IPS DF 6.9 (cell line): ENCODE results near the gene KRT17.

ENCODE experiments used
- DNase-seq: peaks from one replicate; pipeline ENCODE4 v3.0.0-alpha.2; 2013; ENCODE audit warnings: low read depth, low spot score
- H3K27ac ChIP-seq: one replicate; pipeline ENCODE4 v1.5.1; 2013; ENCODE audit warnings: low read length, control low read depth
- H3K27me3 ChIP-seq: 2 replicates; pipeline ENCODE4 v1.6.1; 2013; ENCODE audit warnings: mild to moderate bottlenecking, low read length; ENCODE audit not compliant: control insufficient read depth, insufficient read depth
- H3K36me3 ChIP-seq: 2 replicates; pipeline ENCODE4 v1.6.1; 2013; ENCODE audit warnings: low read length; ENCODE audit not compliant: control insufficient read depth, insufficient read depth
- H3K4me1 ChIP-seq: 2 replicates; pipeline ENCODE4 v1.6.1; 2013; ENCODE audit warnings: low read length; ENCODE audit not compliant: control insufficient read depth, insufficient read depth
- H3K4me3 ChIP-seq: 2 replicates; pipeline ENCODE4 v1.5.1; 2013; ENCODE audit warnings: mild to moderate bottlenecking, low read length
- H3K9me3 ChIP-seq: 2 replicates; pipeline ENCODE4 v1.6.1; 2013; ENCODE audit warnings: low read length, inconsistent platforms; ENCODE audit not compliant: control insufficient read depth, insufficient read depth
- WGBS: extraction: QIAGEN DNeasy Blood & Tissue Kit; methylation state at CpG from one replicate; pipeline ENCODE4 v1.1.7; 2013; ENCODE audit warnings: mixed read lengths, missing lambda C conversion rate; ENCODE audit not compliant: insufficient read length, insufficient coverage; 5-methylcytosine and 5-hydroxymethylcytosine counted together

Gene KRT17

DNA sequence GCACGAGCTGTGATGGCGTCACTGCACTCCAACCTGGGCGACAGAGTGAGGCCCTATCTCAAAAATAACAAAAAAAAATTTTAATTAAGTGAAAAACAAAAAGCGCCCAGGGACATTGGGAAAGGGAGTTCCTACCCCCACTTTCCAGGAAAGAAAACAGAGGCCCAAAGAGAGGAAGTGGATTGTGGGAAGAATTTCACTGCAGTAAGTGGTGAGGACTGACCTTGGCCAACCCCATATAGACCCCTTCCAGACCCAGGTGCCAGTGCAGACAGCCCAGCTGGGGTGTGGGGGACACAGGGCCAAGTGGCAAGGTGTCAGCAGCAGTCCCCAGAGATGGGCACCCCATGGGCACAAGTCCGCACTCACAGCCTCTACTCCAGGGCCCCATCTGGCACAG lies 29.0 kb upstream of the KRT17 start:
- no peak overlapping the region for H3K4me3 ChIP-seq
- no peak overlapping the region for H3K27ac ChIP-seq
- WGBS = no CpG with 5 or more reads among the region's 5 CpGs
- H3K36me3 ChIP-seq = no peaks in the 10 kb centered on the region
- no peaks in the 10 kb centered on the region for H3K9me3 ChIP-seq
- H3K4me1 ChIP-seq = peaks cover 6% of the 10 kb centered on the region
- no peaks in the 10 kb centered on the region for H3K27me3 ChIP-seq
- no peak for DNase-seq

- no peaks in the 10 kb centered on the region for H3K27me3 ChIP-seq
- no CpG with 5 or more reads among the region's 5 CpGs for whole genome bisulfite sequencing
- no peak for DNase-seq
- H3K36me3 ChIP-seq = no peaks in the 10 kb centered on the region
- H3K4me3 ChIP-seq = no peak overlapping the region
- H3K27ac ChIP-seq = no peak overlapping the region
- no peaks in the 10 kb centered on the region for H3K9me3 ChIP-seq
- peaks cover 7% of the 10 kb centered on the region for H3K4me1 ChIP-seq
These were observed 28.1 kb upstream of the KRT17 start for GRCh38 chr17:41652461-41652970.

DNA sequence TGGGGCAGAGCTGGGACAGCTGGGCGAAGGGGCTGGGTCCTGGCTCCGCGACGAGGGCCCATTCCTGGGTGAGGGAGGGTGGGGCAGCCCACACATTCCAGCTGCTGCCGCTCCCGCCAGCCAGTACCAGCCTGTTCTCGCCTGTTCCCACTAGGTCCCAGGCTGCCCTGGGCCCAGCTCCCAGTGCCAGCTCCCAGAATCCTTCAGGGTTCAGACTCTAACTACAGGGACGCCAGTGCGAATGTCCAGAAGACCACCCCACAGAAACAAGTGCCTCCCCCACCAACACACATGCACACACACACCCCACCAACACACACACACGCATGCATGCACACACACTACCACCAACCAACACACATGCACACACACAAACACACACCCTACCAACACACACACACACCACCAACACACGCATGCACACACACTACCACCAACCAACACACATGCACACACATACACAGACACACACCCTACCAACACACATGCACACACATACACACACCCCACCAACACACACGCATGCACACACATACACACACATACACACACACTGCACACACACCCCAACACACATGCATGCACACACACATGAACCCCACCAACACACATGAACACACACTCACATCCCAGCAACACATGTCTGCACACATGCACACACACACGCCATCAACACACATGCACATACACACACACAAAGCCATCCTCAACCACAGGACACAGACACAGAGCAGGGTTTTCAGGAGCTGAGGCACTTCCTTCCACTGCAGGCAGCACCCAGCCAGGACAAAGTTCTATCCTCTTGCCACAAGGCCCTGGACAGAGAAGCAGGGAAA lies 27.5 kb upstream of the KRT17 start:
- DNase-seq = no peak
- Histone ChIP-seq H3K4me3 (no peak overlapping the region), H3K27me3 (no peaks in the 10 kb centered on the region), H3K9me3 (no peaks in the 10 kb centered on the region), H3K4me1 (peaks cover 7% of the 10 kb centered on the region), H3K27ac (no peak overlapping the region), H3K36me3 (no peaks in the 10 kb centered on the region)
- WGBS = 100% methylated on average over 2 of the region's 13 CpGs

- H3K9me3 ChIP-seq = no peaks in the 10 kb centered on the region
- peaks cover 7% of the 10 kb centered on the region for H3K4me1 ChIP-seq
- H3K27me3 ChIP-seq = no peaks in the 10 kb centered on the region
- no CpG with 5 or more reads among the region's 15 CpGs for WGBS
- H3K36me3 ChIP-seq = no peaks in the 10 kb centered on the region
- H3K27ac ChIP-seq = no peak overlapping the region
- no peak overlapping the region for H3K4me3 ChIP-seq
- no peak for DNase-seq
These were observed 26.6 kb upstream of the KRT17 start for GRCh38 chr17:41650794-41651624.

DNA sequence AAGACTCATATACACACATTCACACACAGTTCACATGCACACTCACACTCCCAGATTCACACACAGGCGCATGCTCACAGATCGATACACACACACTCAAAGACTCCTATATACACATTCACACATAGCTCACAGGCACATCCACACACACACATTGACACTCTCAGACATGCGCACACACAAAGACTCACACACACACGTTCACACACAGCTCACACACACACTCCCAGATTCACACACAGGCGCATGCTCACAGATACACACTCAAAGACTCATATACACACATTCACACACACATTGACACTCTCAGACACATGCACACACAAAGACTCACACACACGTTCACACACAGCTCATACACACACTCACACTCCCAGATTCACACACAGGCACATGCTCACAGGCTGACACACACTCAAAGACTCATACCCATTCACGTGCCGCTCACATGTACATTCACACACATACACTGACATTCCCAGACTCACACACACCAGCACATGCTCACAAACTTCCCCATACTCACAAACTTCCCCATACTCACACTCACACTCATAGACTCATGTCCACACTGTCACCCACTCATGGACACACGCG lies 25.6 kb upstream of the KRT17 start:
- Histone ChIP-seq H3K9me3 (no peaks in the 10 kb centered on the region), H3K36me3 (no peaks in the 10 kb centered on the region), H3K4me1 (peaks cover 3% of the 10 kb centered on the region; the same call in 1 of the 2 replicates), H3K27me3 (no peaks in the 10 kb centered on the region), H3K27ac (no peak overlapping the region), H3K4me3 (no peak overlapping the region)
- no peak for DNase-seq
- WGBS = 100% methylated on average over 2 of the region's 10 CpGs

GRCh38 chr17:41648411-41649195 lies 24.2 kb upstream of the KRT17 start:
- no peaks in the 10 kb centered on the region for H3K9me3 ChIP-seq
- no peak for DNase-seq
- peak overlapping the region; percentile 46; the same call in 1 of the 2 replicates for H3K4me3 ChIP-seq
- peaks cover 3% of the 10 kb centered on the region; the same call in 1 of the 2 replicates for H3K4me1 ChIP-seq
- H3K27ac ChIP-seq = no peak overlapping the region
- WGBS = no CpG with 5 or more reads among the region's 39 CpGs
- H3K27me3 ChIP-seq = no peaks in the 10 kb centered on the region
- H3K36me3 ChIP-seq = no peaks in the 10 kb centered on the region

GRCh38 chr17:41647940-41648410 lies 23.6 kb upstream of the KRT17 start:
- H3K4me3 ChIP-seq = peak overlapping the region; percentile 46; the same call in 1 of the 2 replicates
- no peaks in the 10 kb centered on the region for H3K36me3 ChIP-seq
- no peaks in the 10 kb centered on the region for H3K9me3 ChIP-seq
- peak; percentile 81 for DNase-seq
- H3K27ac ChIP-seq = no peak overlapping the region
- no CpG with 5 or more reads among the region's 22 CpGs for WGBS
- H3K27me3 ChIP-seq = no peaks in the 10 kb centered on the region
- H3K4me1 ChIP-seq = peaks cover 3% of the 10 kb centered on the region; the same call in 1 of the 2 replicates

- no peak for DNase-seq
- Histone ChIP-seq H3K4me3 (no peak overlapping the region), H3K27me3 (no peaks in the 10 kb centered on the region), H3K36me3 (no peaks in the 10 kb centered on the region), H3K9me3 (no peaks in the 10 kb centered on the region), H3K27ac (no peak overlapping the region), H3K4me1 (peaks cover 3% of the 10 kb centered on the region; the same call in 1 of the 2 replicates)
- WGBS = no CpG with 5 or more reads among the region's 15 CpGs
These were observed 22.9 kb upstream of the KRT17 start for GRCh38 chr17:41647038-41647813.
